H1 (cell line): ENCODE data around the gene TEX2. TPM values are rescaled to one million over a fixed set of nuclear protein-coding genes. Genes with fewer than 3 reads are reported as not detected.

ENCODE experiments used
- HDAC2 ChIP-seq, 2 experiments: fragments of 300-600 bp in 1 of 2; sonication (generic) in 1 of 2; IDR thresholded peaks; 2 replicates each; pipeline ENCODE4 v1.6.1; 2011 to 2012; ENCODE audit warnings: low read depth in 2 of 2, low read length in 2 of 2, mild to moderate bottlenecking in 2 of 2, moderate library complexity in 2 of 2, borderline replicate concordance in 1 of 2, inconsistent platforms in 1 of 2
- POU5F1 ChIP-seq: IDR thresholded peaks from 2 replicates; pipeline ENCODE4 v1.6.1; 2011; ENCODE audit warnings: low read depth, mild to moderate bottlenecking, low read length, moderate library complexity
- SUZ12 ChIP-seq: fragments of 200-600 bp; sonication (generic); IDR thresholded peaks from 2 replicates; pipeline ENCODE4 v1.6.1; 2012; ENCODE audit warnings: mild to moderate bottlenecking, inconsistent platforms, low read length, moderate library complexity, mixed read lengths
- TBP ChIP-seq: IDR thresholded peaks from 2 replicates; pipeline ENCODE4 v1.6.1; 2011; ENCODE audit warnings: low read depth, low read length, improper control_type of control experiment
- polyA plus RNA-seq, 7 experiments: library from polyadenylated mRNA; depleted of rRNA in 3 of 7; stranded (reverse) in 5 of 7; unstranded in 2 of 7; fragments of >200 nt in 5 of 7; fragments of 200-250 nt in 2 of 7; gene quantifications; 1 replicate in 5 of 7; 2 replicates in 1 of 7; 4 replicates in 1 of 7; pipeline versions ENCODE4 v1.2.1 to v1.2.3, GENCODE V29; 2011 to 2013; ENCODE audit warnings: missing spikeins in 2 of 7, mixed read lengths in 2 of 7
- total RNA-seq: library from RNA; stranded (reverse); fragmentation: NEBNext Ultra II Directional; extraction: Animal tissue kit (Norgen Biotek cat#: 25700); gene quantifications from 2 replicates; pipeline ENCODE4 v1.2.1, GENCODE V29; 2021

Gene TEX2
- total and polyA plus RNA-seq, 2 of the 8 experiments (the other 6 are each of a cell fraction or from before 2014, with no cell fraction given) = 6.1 to 15.6 TPM

GRCh38 chr17:64229815-64230728 is 33.0 kb downstream of the TEX2 start (continued):
- TF ChIP-seq TBP = no peak
- no peak for TF ChIP-seq HDAC2 (IDR thresholded peaks at IDR 0.05; ENCODE audit: borderline replicate concordance in 1 of 2, low read depth in 2 of 2, low read length in 2 of 2)
- TF ChIP-seq SUZ12 = no peak
- TF ChIP-seq POU5F1 = no peak
